Esophagus squamous epithelium (tissue), 5 donors: ENCODE measurements around the gene GPR35. TPM values are rescaled to one million over a fixed set of nuclear protein-coding genes. Genes with fewer than 3 reads are reported as not detected.
A peak's percentile ranks its signal among the peaks of the same experiment; 100 is the strongest.

Source experiments
- DNase-seq: peaks from one replicate; lab custom pipeline; 2025; lab: John Stamatoyannopoulos, UW
- H3K27ac ChIP-seq, 4 donors: fragments of 200-600 bp; sonication (generic); one replicate each; pipeline ENCODE4 v1.5.1; 2016 to 2019; ENCODE audit warnings: mild to moderate bottlenecking in 1 of 4
- H3K27me3 ChIP-seq, 4 donors: fragments of 200-600 bp; sonication (generic); 1 replicate in 3 of 4; 2 replicates in 1 of 4; pipeline versions ENCODE4 v1.5.1 to v1.6.0; 2017 to 2021; ENCODE audit warnings: antibody characterized with exemption in 1 of 4
- H3K36me3 ChIP-seq, 3 donors: fragments of 200-600 bp; sonication (generic); one replicate each; pipeline ENCODE4 v1.5.1; 2016 to 2019
- H3K4me1 ChIP-seq, 3 donors: fragments of 200-600 bp; sonication (generic); one replicate each; pipeline ENCODE4 v1.5.1; 2017 to 2019
- H3K4me3 ChIP-seq, 4 donors: fragments of 200-600 bp; sonication (generic); 1 replicate in 3 of 4; 2 replicates in 1 of 4; pipeline ENCODE4 v1.5.1; 2016 to 2019; ENCODE audit warnings: mild to moderate bottlenecking in 2 of 4, moderate library complexity in 1 of 4
- H3K9me3 ChIP-seq, 3 donors: fragments of 200-600 bp; sonication (generic); one replicate each; pipeline ENCODE4 v1.5.1; 2016 to 2019
- POLR2A ChIP-seq, 4 donors: fragments of 450-650 bp; IDR thresholded peaks; one replicate each; pipeline ENCODE4 v1.6.1; 2017; ENCODE audit warnings: antibody characterized with exemption in 4 of 4, mild to moderate bottlenecking in 4 of 4, moderate library complexity in 3 of 4
- WGBS, 2 donors: methylation state at CpG; one replicate each; pipeline ENCODE4 v1.1.5; 2018; 5-methylcytosine and 5-hydroxymethylcytosine counted together
- intact Hi-C: fragments of 100-400 bp; cut with DNase I; formaldehyde crosslinking; loops from one replicate; pipeline ENCODE4 v1.15.0; 2022
- total RNA-seq, 4 donors: library from RNA; depleted of rRNA; stranded (reverse); fragments of >200 nt; gene quantifications; one replicate each; pipeline ENCODE4 v1.1.0, GENCODE V29; 2016
- TF ChIP-seq, protein P1 (sequence below), 6 experiments: fragments of 450-650 bp in 4 of 6; fragments of 200-600 bp in 2 of 6; sonication (generic) in 2 of 6; IDR thresholded peaks; one replicate each; pipeline ENCODE4 v1.5.1; 2016 to 2019; ENCODE audit warnings: antibody characterized with exemption in 6 of 6, mild to moderate bottlenecking in 4 of 6, moderate library complexity in 4 of 6
- donor health status: DM: yes; HTN: yes; CAD: no.

GPR35 gene
- total RNA-seq, 4 donors from 2014 or later: 0.31 to 3.2 (median 1.3) TPM

DNA sequence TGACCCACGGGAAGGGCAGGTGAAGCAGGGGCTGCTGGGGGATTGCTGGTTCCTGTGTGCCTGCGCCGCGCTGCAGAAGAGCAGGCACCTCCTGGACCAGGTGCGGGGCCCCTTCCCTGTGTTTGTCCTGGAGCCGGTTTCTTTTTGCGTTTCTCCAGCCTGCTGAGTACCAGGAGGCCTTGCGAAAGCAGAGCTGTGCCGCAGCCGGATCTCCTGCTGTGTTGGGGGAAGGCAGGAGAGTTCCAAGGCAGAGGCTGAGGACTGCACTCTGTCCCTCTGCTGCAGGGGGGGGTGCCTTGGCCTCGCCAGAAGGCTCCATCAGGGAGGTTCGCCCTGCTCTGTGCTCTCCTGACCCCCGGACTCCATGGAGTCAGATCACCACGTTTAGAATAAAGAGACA is 35.9 kb upstream of the GPR35 start:
- Histone ChIP-seq H3K4me1 (peaks cover 25 to 53% (median 30%) of the 10 kb centered on the region in 3 donors), H3K9me3 (no peaks in the 10 kb centered on the region), H3K4me3 (no peak overlapping the region), H3K27me3 (no peaks in the 10 kb centered on the region), H3K36me3 (peaks cover 0 to 54% (median 0%) of the 10 kb centered on the region in 3 donors), H3K27ac (peak overlapping the region in 1 of 4 donors; percentile 12)
- intact Hi-C loops: no loop called here
- no peak for DNase-seq
- WGBS, 2 donors: 82 to 97% methylated on average over 5 to 11 of the region's 14 CpGs
- TF ChIP-seq, protein P1, sequence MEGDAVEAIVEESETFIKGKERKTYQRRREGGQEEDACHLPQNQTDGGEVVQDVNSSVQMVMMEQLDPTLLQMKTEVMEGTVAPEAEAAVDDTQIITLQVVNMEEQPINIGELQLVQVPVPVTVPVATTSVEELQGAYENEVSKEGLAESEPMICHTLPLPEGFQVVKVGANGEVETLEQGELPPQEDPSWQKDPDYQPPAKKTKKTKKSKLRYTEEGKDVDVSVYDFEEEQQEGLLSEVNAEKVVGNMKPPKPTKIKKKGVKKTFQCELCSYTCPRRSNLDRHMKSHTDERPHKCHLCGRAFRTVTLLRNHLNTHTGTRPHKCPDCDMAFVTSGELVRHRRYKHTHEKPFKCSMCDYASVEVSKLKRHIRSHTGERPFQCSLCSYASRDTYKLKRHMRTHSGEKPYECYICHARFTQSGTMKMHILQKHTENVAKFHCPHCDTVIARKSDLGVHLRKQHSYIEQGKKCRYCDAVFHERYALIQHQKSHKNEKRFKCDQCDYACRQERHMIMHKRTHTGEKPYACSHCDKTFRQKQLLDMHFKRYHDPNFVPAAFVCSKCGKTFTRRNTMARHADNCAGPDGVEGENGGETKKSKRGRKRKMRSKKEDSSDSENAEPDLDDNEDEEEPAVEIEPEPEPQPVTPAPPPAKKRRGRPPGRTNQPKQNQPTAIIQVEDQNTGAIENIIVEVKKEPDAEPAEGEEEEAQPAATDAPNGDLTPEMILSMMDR (IDR thresholded peaks at IDR 0.05): no peak
- no peak for TF ChIP-seq POLR2A (IDR thresholded peaks at IDR 0.05)

DNA sequence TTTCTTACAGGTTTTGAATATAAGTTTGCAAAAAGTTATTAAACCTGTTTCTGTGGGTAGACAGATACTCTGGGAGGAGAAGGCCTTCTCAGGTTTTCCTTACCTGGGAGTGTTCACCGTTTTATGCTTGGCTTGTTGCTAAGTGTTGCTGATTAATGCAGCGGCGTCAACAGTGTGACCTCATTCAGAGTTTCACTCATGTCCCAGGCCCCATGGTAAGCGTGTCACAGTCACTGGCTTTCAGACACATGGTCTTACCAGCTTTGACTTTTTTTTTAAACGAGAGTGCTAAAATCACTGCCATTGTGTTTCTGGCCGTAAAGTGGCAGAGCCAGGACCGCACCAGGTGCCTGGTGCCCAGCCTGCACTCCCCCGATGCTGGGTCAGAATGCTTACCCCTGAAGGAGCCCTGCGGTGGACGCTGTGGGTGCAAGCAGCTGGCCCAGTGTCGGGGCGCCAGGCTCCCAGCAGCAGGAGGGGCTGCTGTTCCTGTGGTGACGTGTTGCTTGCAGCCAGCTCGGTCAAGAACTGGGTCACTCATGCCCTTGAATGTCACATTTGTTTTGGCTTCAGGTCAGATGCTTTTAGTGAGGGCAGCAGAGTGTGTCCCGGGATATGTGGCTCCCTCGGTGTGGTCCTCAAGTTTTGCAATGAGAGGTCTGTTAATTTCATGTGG is 35.3 kb upstream of the GPR35 start:
- Histone ChIP-seq H3K9me3 (no peaks in the 10 kb centered on the region), H3K36me3 (peaks cover 0 to 60% (median 0%) of the 10 kb centered on the region in 3 donors), H3K27ac (no peak overlapping the region), H3K4me3 (no peak overlapping the region), H3K27me3 (no peaks in the 10 kb centered on the region), H3K4me1 (peaks cover 19 to 53% (median 24%) of the 10 kb centered on the region in 3 donors)
- 69 to 83% methylated on average over 4 of the region's 16 CpGs for WGBS, 2 donors
- DNase-seq: no peak
- intact Hi-C loops: no loop called here
- TF ChIP-seq POLR2A (IDR thresholded peaks at IDR 0.05): no peak
- TF ChIP-seq, protein P1 (IDR thresholded peaks at IDR 0.05): no peak

DNA sequence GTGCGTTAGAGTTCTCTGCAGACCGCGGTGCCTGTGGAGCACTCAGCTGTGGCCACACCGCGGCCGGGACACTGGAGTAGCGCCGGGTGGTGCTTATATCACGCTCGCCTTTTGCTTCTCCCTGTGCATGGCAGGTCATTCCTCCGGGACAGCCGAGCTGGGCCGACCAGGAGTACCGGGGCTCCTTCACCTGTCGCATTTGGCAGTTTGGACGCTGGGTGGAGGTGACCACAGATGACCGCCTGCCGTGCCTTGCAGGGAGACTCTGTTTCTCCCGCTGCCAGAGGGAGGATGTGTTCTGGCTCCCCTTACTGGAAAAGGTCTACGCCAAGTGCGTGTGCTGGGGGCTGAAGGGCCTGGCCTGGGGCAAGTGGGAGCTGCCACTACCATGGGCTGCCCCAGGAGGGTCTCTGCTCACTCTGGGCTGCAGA is 34.6 kb upstream of the GPR35 start:
- 93 to 95% methylated on average over 3 to 16 of the region's 21 CpGs for WGBS, 2 donors
- H3K4me3 ChIP-seq: no peak overlapping the region
- no peak for DNase-seq
- H3K36me3 ChIP-seq: peaks cover 0 to 67% (median 0%) of the 10 kb centered on the region in 3 donors
- H3K27ac ChIP-seq: no peak overlapping the region
- H3K27me3 ChIP-seq: no peaks in the 10 kb centered on the region
- peaks cover 15 to 53% (median 17%) of the 10 kb centered on the region in 3 donors for H3K4me1 ChIP-seq
- no peak for TF ChIP-seq POLR2A (IDR thresholded peaks at IDR 0.05)
- TF ChIP-seq, protein P1 (IDR thresholded peaks at IDR 0.05): no peak
- no peaks in the 10 kb centered on the region for H3K9me3 ChIP-seq
- intact Hi-C loops: no loop called here

DNA sequence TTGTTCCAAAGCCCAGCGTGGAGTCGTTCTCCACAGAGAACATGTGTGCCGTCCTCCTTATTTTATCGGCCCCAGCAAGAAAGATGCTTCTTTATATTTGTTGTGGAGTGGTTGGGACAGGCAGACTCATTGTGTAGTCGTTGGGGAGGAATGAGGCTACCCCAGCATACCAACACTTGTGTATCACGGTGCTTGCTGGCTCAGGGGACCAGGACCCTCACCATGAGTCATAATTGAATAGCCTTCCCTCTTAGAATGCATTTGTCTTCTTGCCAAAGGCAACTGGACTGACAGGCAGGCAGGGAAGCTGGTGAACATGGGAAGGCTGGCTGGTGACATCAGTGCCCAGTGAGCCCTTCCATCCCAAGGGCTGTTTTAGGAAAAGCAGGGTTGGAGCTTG is 34.1 kb upstream of the GPR35 start:
- Histone ChIP-seq H3K36me3 (peaks cover 0 to 72% (median 0%) of the 10 kb centered on the region in 3 donors), H3K4me1 (peaks cover 16 to 57% (median 20%) of the 10 kb centered on the region in 3 donors), H3K4me3 (no peak overlapping the region), H3K27me3 (no peaks in the 10 kb centered on the region), H3K27ac (no peak overlapping the region), H3K9me3 (no peaks in the 10 kb centered on the region)
- intact Hi-C loops: no loop called here
- WGBS, 2 donors: 94 to 98% methylated on average over 2 to 6 of the region's 6 CpGs
- DNase-seq: no peak
- no peak for TF ChIP-seq POLR2A (IDR thresholded peaks at IDR 0.05)

DNA sequence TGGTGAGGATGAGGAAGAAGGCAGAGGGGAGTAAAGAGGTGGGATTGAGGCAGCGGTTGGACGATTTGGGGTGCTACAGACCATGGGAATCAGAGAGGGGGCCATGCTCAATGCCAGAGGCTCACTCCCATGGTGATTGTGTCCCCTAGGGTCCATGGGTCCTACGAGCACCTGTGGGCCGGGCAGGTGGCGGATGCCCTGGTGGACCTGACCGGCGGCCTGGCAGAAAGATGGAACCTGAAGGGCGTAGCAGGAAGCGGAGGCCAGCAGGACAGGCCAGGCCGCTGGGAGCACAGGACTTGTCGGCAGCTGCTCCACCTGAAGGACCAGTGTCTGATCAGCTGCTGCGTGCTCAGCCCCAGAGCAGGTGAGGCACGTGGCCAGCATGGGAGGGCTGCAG is 33.5 kb upstream of the GPR35 start:
- 94 to 95% methylated on average over 10 to 11 of the region's 13 CpGs for WGBS, 2 donors
- Histone ChIP-seq H3K27ac (no peak overlapping the region), H3K36me3 (peaks cover 0 to 78% (median 0%) of the 10 kb centered on the region in 3 donors), H3K9me3 (no peaks in the 10 kb centered on the region), H3K4me3 (no peak overlapping the region), H3K27me3 (no peaks in the 10 kb centered on the region), H3K4me1 (peaks cover 16 to 61% (median 20%) of the 10 kb centered on the region in 3 donors)
- intact Hi-C loops: no loop called here
- TF ChIP-seq, protein P1 (IDR thresholded peaks at IDR 0.05): no peak
- TF ChIP-seq POLR2A (IDR thresholded peaks at IDR 0.05): no peak
- no peak for DNase-seq
